Tibial nerve (tissue), 4 donors: ENCODE results near the gene DYNC2I2. TPM values are rescaled to one million over a fixed set of nuclear protein-coding genes. Genes with fewer than 3 reads are reported as not detected.

Experiments
- DNase-seq, 2 donors: peaks; one replicate each; pipeline ENCODE4 v3.0.0-alpha.2; 2019; ENCODE audit warnings: low spot score in 2 of 2
- H3K27ac ChIP-seq, 4 donors: fragments of 200-600 bp; sonication (generic) in 3 of 4; one replicate each; pipeline ENCODE4 v1.5.1; 2017 to 2019; ENCODE audit warnings: mild to moderate bottlenecking in 1 of 4
- H3K27me3 ChIP-seq, 2 donors: fragments of 200-600 bp; sonication (generic) in 1 of 2; one replicate each; pipeline versions ENCODE4 v1.5.1 to v1.6.0; 2017 to 2019
- H3K36me3 ChIP-seq, 3 donors: fragments of 200-600 bp; sonication (generic); one replicate each; pipeline ENCODE4 v1.5.1; 2018 to 2019
- H3K4me1 ChIP-seq, 4 donors: fragments of 200-600 bp; sonication (generic) in 3 of 4; one replicate each; pipeline ENCODE4 v1.5.1; 2017 to 2019
- H3K4me3 ChIP-seq, 4 donors: fragments of 200-600 bp; sonication (generic) in 3 of 4; one replicate each; pipeline ENCODE4 v1.5.1; 2017 to 2019; ENCODE audit warnings: mild to moderate bottlenecking in 1 of 4, moderate library complexity in 1 of 4
- H3K9me3 ChIP-seq, 4 donors: fragments of 200-600 bp; sonication (generic) in 3 of 4; one replicate each; pipeline ENCODE4 v1.5.1; 2017 to 2019
- EP300 ChIP-seq, 2 donors: sonication (generic); formaldehyde crosslinking; IDR thresholded peaks; one replicate each; pipeline ENCODE4 v1.6.1; 2017; ENCODE audit warnings: antibody characterized with exemption in 2 of 2, mild to moderate bottlenecking in 1 of 2
- POLR2A ChIP-seq, 2 donors: fragments of 450-650 bp; IDR thresholded peaks; one replicate each; pipeline ENCODE4 v1.6.1; 2017; ENCODE audit warnings: antibody characterized with exemption in 2 of 2, mild to moderate bottlenecking in 2 of 2, moderate library complexity in 2 of 2
- WGBS, 2 donors: methylation state at CpG; one replicate each; pipeline ENCODE4 v1.1.5; 2018; 5-methylcytosine and 5-hydroxymethylcytosine counted together
- total RNA-seq, 4 donors: library from RNA; depleted of rRNA; stranded (reverse); fragments of >200 nt; gene quantifications; one replicate each; pipeline ENCODE4 v1.1.0, GENCODE V29; 2016
- TF ChIP-seq, protein P1 (sequence below), 5 experiments: fragments of 200-600 bp in 3 of 5; fragments of 450-650 bp in 2 of 5; sonication (generic) in 3 of 5; IDR thresholded peaks; one replicate each; pipeline ENCODE4 v1.5.1; 2016 to 2019; ENCODE audit warnings: antibody characterized with exemption in 5 of 5, mild to moderate bottlenecking in 3 of 5, moderate library complexity in 2 of 5

DYNC2I2 gene
- total RNA-seq, 4 donors from 2014 or later: 53.8 to 117 (median 111) TPM

DNA sequence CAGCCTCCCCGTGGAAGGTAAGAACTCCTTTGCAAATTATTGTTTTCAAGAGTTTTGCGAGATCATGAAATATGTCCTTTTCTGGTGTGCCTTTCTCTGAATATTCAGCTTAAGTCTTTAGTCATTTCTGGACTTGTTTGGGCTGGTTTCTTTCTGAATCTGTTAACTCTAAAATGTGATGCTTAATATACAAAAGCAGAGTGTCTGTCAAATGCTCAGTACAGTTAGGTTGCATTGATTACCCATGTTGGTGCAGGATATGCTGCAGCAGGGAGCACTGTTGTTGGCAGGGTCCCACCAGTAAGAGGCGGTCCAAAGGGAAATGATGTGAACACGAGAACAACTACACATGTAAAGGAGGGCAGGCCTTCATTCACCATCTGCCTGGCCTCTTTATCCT lies 56.5 kb downstream of the DYNC2I2 start:
- WGBS, 2 donors: 78 to 80% methylated on average over 4 of the region's 4 CpGs
- DNase-seq: no peak
- no peaks in the 10 kb centered on the region for H3K27me3 ChIP-seq
- peaks cover 0 to 100% (median 30%) of the 10 kb centered on the region in 3 donors for H3K36me3 ChIP-seq
- no peaks in the 10 kb centered on the region for H3K4me1 ChIP-seq
- H3K9me3 ChIP-seq: no peaks in the 10 kb centered on the region
- no peak for TF ChIP-seq EP300 (IDR thresholded peaks at IDR 0.05)
- TF ChIP-seq POLR2A (IDR thresholded peaks at IDR 0.05): no peak
- TF ChIP-seq, protein P1, sequence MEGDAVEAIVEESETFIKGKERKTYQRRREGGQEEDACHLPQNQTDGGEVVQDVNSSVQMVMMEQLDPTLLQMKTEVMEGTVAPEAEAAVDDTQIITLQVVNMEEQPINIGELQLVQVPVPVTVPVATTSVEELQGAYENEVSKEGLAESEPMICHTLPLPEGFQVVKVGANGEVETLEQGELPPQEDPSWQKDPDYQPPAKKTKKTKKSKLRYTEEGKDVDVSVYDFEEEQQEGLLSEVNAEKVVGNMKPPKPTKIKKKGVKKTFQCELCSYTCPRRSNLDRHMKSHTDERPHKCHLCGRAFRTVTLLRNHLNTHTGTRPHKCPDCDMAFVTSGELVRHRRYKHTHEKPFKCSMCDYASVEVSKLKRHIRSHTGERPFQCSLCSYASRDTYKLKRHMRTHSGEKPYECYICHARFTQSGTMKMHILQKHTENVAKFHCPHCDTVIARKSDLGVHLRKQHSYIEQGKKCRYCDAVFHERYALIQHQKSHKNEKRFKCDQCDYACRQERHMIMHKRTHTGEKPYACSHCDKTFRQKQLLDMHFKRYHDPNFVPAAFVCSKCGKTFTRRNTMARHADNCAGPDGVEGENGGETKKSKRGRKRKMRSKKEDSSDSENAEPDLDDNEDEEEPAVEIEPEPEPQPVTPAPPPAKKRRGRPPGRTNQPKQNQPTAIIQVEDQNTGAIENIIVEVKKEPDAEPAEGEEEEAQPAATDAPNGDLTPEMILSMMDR (IDR thresholded peaks at IDR 0.05): no peak
- no peak overlapping the region for H3K27ac ChIP-seq
- H3K4me3 ChIP-seq: no peak overlapping the region

DNA sequence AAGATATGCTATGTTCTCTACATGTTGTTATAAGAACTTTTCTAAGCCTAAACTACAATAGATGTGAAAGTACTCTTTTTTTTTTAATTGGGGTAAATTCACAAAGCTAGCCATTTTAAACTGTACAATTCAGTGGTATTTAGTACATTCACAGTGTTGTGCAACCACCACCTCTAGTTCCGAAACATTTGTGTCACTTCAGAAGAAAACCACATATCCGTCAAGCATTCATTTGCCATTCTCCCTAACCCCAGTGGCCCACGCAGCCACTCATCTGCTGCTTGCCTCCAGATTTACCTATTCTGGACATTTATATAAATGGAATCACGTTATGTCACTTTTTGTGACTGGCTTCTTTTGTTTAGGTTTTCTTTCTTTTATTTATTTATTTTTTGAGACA lies 61.2 kb downstream of the DYNC2I2 start:
- Histone ChIP-seq H3K9me3 (no peaks in the 10 kb centered on the region), H3K27ac (no peak overlapping the region), H3K27me3 (no peaks in the 10 kb centered on the region), H3K4me3 (no peak overlapping the region), H3K4me1 (no peaks in the 10 kb centered on the region), H3K36me3 (peaks cover 0 to 100% (median 37%) of the 10 kb centered on the region in 3 donors)
- no peak for TF ChIP-seq EP300 (IDR thresholded peaks at IDR 0.05)
- TF ChIP-seq, protein P1 (IDR thresholded peaks at IDR 0.05): no peak
- no peak for TF ChIP-seq POLR2A (IDR thresholded peaks at IDR 0.05)
- no peak for DNase-seq
- 86 to 89% methylated on average over 4 of the region's 4 CpGs for WGBS, 2 donors

DNA sequence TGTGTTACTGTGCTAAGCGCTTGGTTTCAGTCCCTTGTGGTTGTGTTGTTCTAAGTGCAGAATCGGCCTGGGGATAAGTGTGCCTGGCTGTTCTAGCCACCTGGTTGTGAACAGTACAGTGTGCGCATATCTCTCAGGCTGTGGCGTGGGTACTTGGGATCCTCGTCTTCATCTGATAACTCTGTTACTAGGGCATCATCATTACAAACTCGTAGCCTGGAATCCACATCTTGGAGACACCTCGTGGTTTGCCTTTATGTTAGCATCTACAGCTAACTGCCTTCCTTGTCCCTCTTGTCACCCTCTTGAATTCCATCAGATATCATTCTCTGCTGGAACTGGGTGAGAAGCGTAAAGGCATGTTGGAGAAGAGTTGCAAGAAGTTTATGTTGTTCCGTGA lies 62.8 kb downstream of the DYNC2I2 start:
- Histone ChIP-seq H3K36me3 (peaks cover 0 to 100% (median 37%) of the 10 kb centered on the region in 3 donors), H3K27me3 (no peaks in the 10 kb centered on the region), H3K27ac (no peak overlapping the region), H3K4me1 (no peaks in the 10 kb centered on the region), H3K9me3 (no peaks in the 10 kb centered on the region), H3K4me3 (no peak overlapping the region)
- TF ChIP-seq, protein P1 (IDR thresholded peaks at IDR 0.05): no peak
- TF ChIP-seq EP300 (IDR thresholded peaks at IDR 0.05) (no peak), POLR2A (IDR thresholded peaks at IDR 0.05) (no peak)
- WGBS, 2 donors: 92% methylated on average over 9 of the region's 9 CpGs
- DNase-seq: no peak

DNA sequence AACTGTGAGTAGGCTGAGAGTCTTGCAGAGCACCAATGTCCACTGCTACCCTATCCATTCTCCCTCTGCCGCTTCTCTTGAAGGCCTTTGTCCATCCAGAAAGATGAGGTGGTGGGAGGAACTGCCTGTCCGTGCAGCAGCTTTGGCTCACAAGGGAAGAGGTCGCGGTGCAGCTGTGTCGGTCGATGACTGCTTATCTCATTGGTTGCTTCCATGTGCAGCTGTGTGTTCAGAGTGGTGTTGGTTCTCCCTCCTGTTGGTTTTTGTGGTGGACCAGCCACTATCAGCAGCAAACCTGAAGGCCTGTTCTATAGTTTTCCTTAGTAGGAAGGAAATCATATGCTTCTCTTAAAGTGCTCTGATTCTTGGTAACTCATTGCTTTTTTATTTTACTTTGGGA lies 63.6 kb downstream of the DYNC2I2 start:
- H3K27me3 ChIP-seq: no peaks in the 10 kb centered on the region
- H3K27ac ChIP-seq: no peak overlapping the region
- H3K9me3 ChIP-seq: no peaks in the 10 kb centered on the region
- H3K4me1 ChIP-seq: no peaks in the 10 kb centered on the region
- no peak for DNase-seq
- 72 to 74% methylated on average over 6 of the region's 6 CpGs for WGBS, 2 donors
- peaks cover 0 to 100% (median 39%) of the 10 kb centered on the region in 3 donors for H3K36me3 ChIP-seq
- TF ChIP-seq POLR2A (IDR thresholded peaks at IDR 0.05) (no peak), EP300 (IDR thresholded peaks at IDR 0.05) (no peak)
- TF ChIP-seq, protein P1 (IDR thresholded peaks at IDR 0.05): no peak
- no peak overlapping the region for H3K4me3 ChIP-seq

DNA sequence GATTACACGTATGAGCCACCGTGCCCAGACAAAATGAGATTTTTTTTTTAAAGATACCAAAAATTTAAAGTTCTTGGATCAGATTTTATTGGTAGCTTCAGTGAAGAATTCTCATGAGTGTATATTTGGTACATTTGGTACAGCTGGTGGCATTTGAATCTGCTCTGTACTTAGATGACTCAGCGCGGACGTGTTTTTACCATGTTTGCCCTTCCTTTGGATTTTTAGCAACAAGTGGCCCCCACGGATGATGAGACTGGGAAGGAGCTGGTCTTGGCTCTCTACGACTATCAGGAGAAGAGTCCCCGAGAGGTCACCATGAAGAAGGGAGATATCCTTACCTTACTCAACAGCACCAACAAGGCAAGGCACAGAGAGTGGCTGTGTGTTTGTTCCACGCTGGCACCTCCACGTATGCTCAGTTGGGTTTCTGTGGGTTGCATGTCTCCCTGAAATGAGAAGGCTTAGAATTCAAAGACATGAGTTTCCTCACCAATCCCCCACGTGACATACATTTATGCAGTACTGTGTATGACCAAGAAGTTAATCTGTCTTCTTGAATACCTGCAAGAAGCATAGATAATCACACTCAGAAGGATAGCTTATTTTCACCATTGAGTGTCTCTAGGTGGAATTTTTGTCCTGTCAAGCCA lies 67.9 kb downstream of the DYNC2I2 start:
- no peaks in the 10 kb centered on the region for H3K4me1 ChIP-seq
- no peaks in the 10 kb centered on the region for H3K27me3 ChIP-seq
- H3K4me3 ChIP-seq: no peak overlapping the region
- no peak for DNase-seq
- peaks cover 0 to 100% (median 49%) of the 10 kb centered on the region in 3 donors for H3K36me3 ChIP-seq
- no peaks in the 10 kb centered on the region for H3K9me3 ChIP-seq
- no peak overlapping the region for H3K27ac ChIP-seq
- TF ChIP-seq, protein P1 (IDR thresholded peaks at IDR 0.05): no peak
- TF ChIP-seq EP300 (IDR thresholded peaks at IDR 0.05) (no peak), POLR2A (IDR thresholded peaks at IDR 0.05) (no peak)
- WGBS, 2 donors: 88 to 90% methylated on average over 11 of the region's 11 CpGs
